ENCODE results near the gene DOLPP1. TPM values are rescaled to one million over a fixed set of nuclear protein-coding genes. Genes with fewer than 3 reads are reported as not detected.
"Not testable (repeated sequence)": the region's sequence is repeated elsewhere in the genome, so short reads cannot be mapped to it uniquely, and the experiment has no call there.

DOLPP1 gene
- total RNA-seq, 4 donors from 2014 or later = 7.5 to 14.0 (median 10.7) TPM

- 87 to 89% methylated on average over 8 of the region's 8 CpGs for WGBS, 2 donors
- H3K4me3 ChIP-seq (ENCODE audit: low read depth, poor library complexity, severe bottlenecking) = no peak overlapping the region
- intact Hi-C loops (cut with DNase I; ENCODE audit: low total_unique reads) = no loop called here
- no peak for TF ChIP-seq CTCF (IDR thresholded peaks at IDR 0.05)
- no peak for TF ChIP-seq POLR2A (IDR thresholded peaks at IDR 0.05)
- no peak for DNase-seq (ENCODE audit: low spot score in 2 of 2)
Observed at GRCh38 chr9:129125478-129125877, 44.6 kb downstream of the DOLPP1 start.

GRCh38 chr9:129126749-129127618 is 46.1 kb downstream of the DOLPP1 start:
- 75 to 76% methylated on average over 10 of the region's 10 CpGs for WGBS, 2 donors
- no peak for DNase-seq (ENCODE audit: low spot score in 2 of 2)
- TF ChIP-seq CTCF (IDR thresholded peaks at IDR 0.05) (no peak), POLR2A (IDR thresholded peaks at IDR 0.05) (no peak)
- intact Hi-C loops (cut with DNase I; ENCODE audit: low total_unique reads) = no loop called here
- no peak overlapping the region for H3K4me3 ChIP-seq (ENCODE audit: low read depth, poor library complexity, severe bottlenecking)

GRCh38 chr9:129128689-129129088 is 47.8 kb downstream of the DOLPP1 start:
- 93 to 94% methylated on average over 5 of the region's 5 CpGs for WGBS, 2 donors
- DNase-seq (ENCODE audit: low spot score in 2 of 2) = no peak
- H3K4me3 ChIP-seq (ENCODE audit: low read depth, poor library complexity, severe bottlenecking) = no peak overlapping the region
- intact Hi-C loops (cut with DNase I; ENCODE audit: low total_unique reads) = no loop called here
- TF ChIP-seq CTCF (IDR thresholded peaks at IDR 0.05) (no peak), POLR2A (IDR thresholded peaks at IDR 0.05) (no peak)

- intact Hi-C loops (cut with DNase I; ENCODE audit: low total_unique reads) = loop anchor here (10.0 kb wide), 1 partner anchor 645 kb away; no protein-coding TSS in a partner anchor
- DNase-seq (ENCODE audit: low spot score in 2 of 2); H3K4me3 ChIP-seq (ENCODE audit: low read depth, poor library complexity, severe bottlenecking): not testable (repeated sequence)
- 89 to 92% methylated on average over 7 of the region's 7 CpGs for WGBS, 2 donors
Observed at GRCh38 chr9:129130271-129130670, 49.4 kb downstream of the DOLPP1 start.

- intact Hi-C loops (cut with DNase I; ENCODE audit: low total_unique reads) = loop anchor here (10.0 kb wide), 1 partner anchor 644 kb away; no protein-coding TSS in a partner anchor
- H3K4me3 ChIP-seq (ENCODE audit: low read depth, poor library complexity, severe bottlenecking) = no peak overlapping the region
- 66 to 80% methylated on average over 3 of the region's 3 CpGs for WGBS, 2 donors
- TF ChIP-seq POLR2A (IDR thresholded peaks at IDR 0.05) = no peak
- no peak for TF ChIP-seq CTCF (IDR thresholded peaks at IDR 0.05)
- no peak for DNase-seq (ENCODE audit: low spot score in 2 of 2)
Observed at GRCh38 chr9:129130791-129131190, 49.9 kb downstream of the DOLPP1 start.

GRCh38 chr9:129131300-129132145 is 50.6 kb downstream of the DOLPP1 start:
- peak; percentile 67 to 96 for DNase-seq (ENCODE audit: low spot score in 2 of 2)
- TF ChIP-seq POLR2A (IDR thresholded peaks at IDR 0.05) = no peak
- peak in 1 of 3 donors; percentile 94 for TF ChIP-seq CTCF (IDR thresholded peaks at IDR 0.05)
- no peak overlapping the region for H3K4me3 ChIP-seq (ENCODE audit: low read depth, poor library complexity, severe bottlenecking)
- intact Hi-C loops (cut with DNase I; ENCODE audit: low total_unique reads) = loop anchor here (10.0 kb wide), 1 partner anchor 643 kb away; no protein-coding TSS in a partner anchor
- 33 to 41% methylated on average over 12 to 13 of the region's 13 CpGs for WGBS, 2 donors

Data from lower leg skin (tissue), 4 donors.